HG03280 (cell line): ENCODE measurements around the gene DGUOK.

Source experiments
- ATAC-seq: cut with Tn5 transposase; IDR thresholded peaks from one replicate; pipeline ENCODE4 v1.9.1; 2021; ENCODE audit warnings: mild to moderate bottlenecking, moderate library complexity; ENCODE audit not compliant: unreplicated experiment

DGUOK gene

GRCh38 chr2:73977466-73977865, 50.8 kb downstream of the DGUOK start:
- ATAC-seq: no peak

- no peak for ATAC-seq
These were observed 52.3 kb downstream of the DGUOK start for GRCh38 chr2:73979021-73979420.

GRCh38 chr2:73979686-73980085, 53.0 kb downstream of the DGUOK start:
- no peak for ATAC-seq

- no peak for ATAC-seq
These were observed 53.9 kb downstream of the DGUOK start for GRCh38 chr2:73980566-73980965.

- peak; percentile 38 for ATAC-seq
These were observed 54.7 kb downstream of the DGUOK start for GRCh38 chr2:73981081-73982001.

- no peak for ATAC-seq
These were observed 55.5 kb downstream of the DGUOK start for GRCh38 chr2:73982140-73982617.

- no peak for ATAC-seq
These were observed 56.9 kb downstream of the DGUOK start for GRCh38 chr2:73983322-73984202.

GRCh38 chr2:73984203-73984921, 57.7 kb downstream of the DGUOK start, which contains the start of gene TET3:
Gene TET3 (plus strand): TSS chr2:73984910. CDS start chr2:73986404, 1,494 bp downstream.
- ATAC-seq: peak; percentile 48

- peak; percentile 22 for ATAC-seq
These were observed 58.2 kb downstream of the DGUOK start for GRCh38 chr2:73984922-73985307.

GRCh38 chr2:73985308-73986084, 58.8 kb downstream of the DGUOK start:
- ATAC-seq: peak; percentile 21

GRCh38 chr2:73986085-73986681, 59.5 kb downstream of the DGUOK start:
- no peak for ATAC-seq

GRCh38 chr2:73987109-73987947, 60.6 kb downstream of the DGUOK start:
- no peak for ATAC-seq

GRCh38 chr2:73987948-73988700, 61.4 kb downstream of the DGUOK start:
- no peak for ATAC-seq

GRCh38 chr2:73989972-73990371, 63.3 kb downstream of the DGUOK start:
- no peak for ATAC-seq

GRCh38 chr2:73990531-73990930, 63.9 kb downstream of the DGUOK start:
- ATAC-seq: no peak

- ATAC-seq: no peak
These were observed 65.4 kb downstream of the DGUOK start for GRCh38 chr2:73992036-73992435.

- ATAC-seq: no peak
These were observed 66.7 kb downstream of the DGUOK start for GRCh38 chr2:73993376-73993775.

- no peak for ATAC-seq
These were observed 67.1 kb downstream of the DGUOK start for GRCh38 chr2:73993778-73994177.
